ENCODE measurements around the gene PAK6.

PAK6 gene

GRCh38 chr15:40254452-40254851, 15.6 kb downstream of the PAK6 start:
- H3K9ac ChIP-seq (ENCODE audit: low read length) = no peak overlapping the region
- 98% methylated on average over 3 of the region's 3 CpGs for WGBS
- no peak overlapping the region for H2AK5ac ChIP-seq (ENCODE audit: low read length, severe bottlenecking)

GRCh38 chr15:40255033-40255432, 16.2 kb downstream of the PAK6 start:
- peaks cover 47% of the 10 kb centered on the region for H3K4me1 ChIP-seq (ENCODE audit: control insufficient read depth, insufficient read depth, low read depth, low read length)
- no peak overlapping the region for H2BK15ac ChIP-seq (ENCODE audit: low read depth, poor library complexity, severe bottlenecking)

More at GRCh38 chr15:40254452-40254851, 15.6 kb downstream of the PAK6 start:
- H2BK5ac ChIP-seq (ENCODE audit: low read depth, low read length, poor library complexity, severe bottlenecking) = no peak overlapping the region
- H3K18ac ChIP-seq (ENCODE audit: low read depth in 1 of 2, low read length in 2 of 2) = no peak overlapping the region
- H3K14ac ChIP-seq (ENCODE audit: low read length in 2 of 2) = no peak overlapping the region
- H2BK120ac ChIP-seq (ENCODE audit: low read depth, low read length) = no peak overlapping the region
- no peak overlapping the region for H4K91ac ChIP-seq (ENCODE audit: low read length)
- peaks cover 0 to 63% of the 10 kb centered on the region in 2 experiments for H3K27me3 ChIP-seq (ENCODE audit: control insufficient read depth in 1 of 2, insufficient read depth in 1 of 2, low read length in 2 of 2)
- H3K4me3 ChIP-seq (ENCODE audit: insufficient read depth in 1 of 2, low read depth in 1 of 2, low read length in 2 of 2) = no peak overlapping the region
- H2BK15ac ChIP-seq (ENCODE audit: low read depth, poor library complexity, severe bottlenecking) = no peak overlapping the region
- no peak overlapping the region for H2BK12ac ChIP-seq (ENCODE audit: low read length in 2 of 2)
- H3K4me2 ChIP-seq (ENCODE audit: low read length, poor library complexity, severe bottlenecking) = no peak overlapping the region
- DNase-seq = no peak
- peaks cover 1% of the 10 kb centered on the region for H3K79me1 ChIP-seq (replicated peaks; ENCODE audit: low read length, poor library complexity, severe bottlenecking)
- no peak overlapping the region for H3K4ac ChIP-seq (ENCODE audit: low read depth in 1 of 2, low read length in 2 of 2)
- H4K8ac ChIP-seq (ENCODE audit: low read length) = no peak overlapping the region
- peaks cover 52% of the 10 kb centered on the region for H3K4me1 ChIP-seq (ENCODE audit: control insufficient read depth, insufficient read depth, low read depth, low read length)
- no peak overlapping the region for H3K23ac ChIP-seq (ENCODE audit: low read length in 2 of 2)
- H3K27ac ChIP-seq (ENCODE audit: low read length, poor library complexity, severe bottlenecking) = no peak overlapping the region
- no peak overlapping the region for H2AFZ ChIP-seq (ENCODE audit: low read depth, low read length)
- no peaks in the 10 kb centered on the region for H3K9me3 ChIP-seq (ENCODE audit: control insufficient read depth, low read length)
- H3K36me3 ChIP-seq (ENCODE audit: control insufficient read depth in 1 of 2, insufficient read depth in 2 of 2, low read depth in 1 of 2, low read length in 2 of 2) = no peaks in the 10 kb centered on the region

GRCh38 chr15:40256638-40257235, 17.9 kb downstream of the PAK6 start:
- H4K8ac ChIP-seq (ENCODE audit: low read length) = peak overlapping the region; percentile 53
- H3K4ac ChIP-seq (ENCODE audit: low read depth in 1 of 2, low read length in 2 of 2) = peak overlapping the region; percentile 44 to 59
- H3K4me3 ChIP-seq (ENCODE audit: insufficient read depth in 1 of 2, low read depth in 1 of 2, low read length in 2 of 2) = no peak overlapping the region
- H3K14ac ChIP-seq (ENCODE audit: low read length in 2 of 2) = no peak overlapping the region
- peaks cover 0 to 51% of the 10 kb centered on the region in 2 experiments for H3K27me3 ChIP-seq (ENCODE audit: control insufficient read depth in 1 of 2, insufficient read depth in 1 of 2, low read length in 2 of 2)
- H3K9me3 ChIP-seq (ENCODE audit: control insufficient read depth, low read length) = no peaks in the 10 kb centered on the region
- H3K4me1 ChIP-seq (ENCODE audit: control insufficient read depth, insufficient read depth, low read depth, low read length) = peaks cover 42% of the 10 kb centered on the region
- no peak overlapping the region for H2AFZ ChIP-seq (ENCODE audit: low read depth, low read length)
- WGBS = 64% methylated on average over 17 of the region's 17 CpGs
- no peak overlapping the region for H2BK120ac ChIP-seq (ENCODE audit: low read depth, low read length)
- no peak overlapping the region for H2BK15ac ChIP-seq (ENCODE audit: low read depth, poor library complexity, severe bottlenecking)
- peak overlapping the region; percentile 95 for H2AK5ac ChIP-seq (ENCODE audit: low read length, severe bottlenecking)
- peak overlapping the region; percentile 72 for H4K91ac ChIP-seq (ENCODE audit: low read length)
- peak overlapping the region; percentile 48 to 55 for H3K18ac ChIP-seq (ENCODE audit: low read depth in 1 of 2, low read length in 2 of 2)
- H3K79me1 ChIP-seq (replicated peaks; ENCODE audit: low read length, poor library complexity, severe bottlenecking) = peaks cover 1% of the 10 kb centered on the region
- no peaks in the 10 kb centered on the region for H3K36me3 ChIP-seq (ENCODE audit: control insufficient read depth in 1 of 2, insufficient read depth in 2 of 2, low read depth in 1 of 2, low read length in 2 of 2)
- H3K4me2 ChIP-seq (ENCODE audit: low read length, poor library complexity, severe bottlenecking) = no peak overlapping the region
- peak; percentile 94 for DNase-seq
- H2BK5ac ChIP-seq (ENCODE audit: low read depth, low read length, poor library complexity, severe bottlenecking) = no peak overlapping the region
- no peak overlapping the region for H3K23ac ChIP-seq (ENCODE audit: low read length in 2 of 2)
- no peak overlapping the region for H3K27ac ChIP-seq (ENCODE audit: low read length, poor library complexity, severe bottlenecking)
- peak overlapping the region in 1 of 2 experiments; percentile 70 for H2BK12ac ChIP-seq (ENCODE audit: low read length in 2 of 2)
- H3K9ac ChIP-seq (ENCODE audit: low read length) = no peak overlapping the region

More at GRCh38 chr15:40255033-40255432, 16.2 kb downstream of the PAK6 start:
- Histone ChIP-seq H3K18ac (ENCODE audit: low read depth in 1 of 2, low read length in 2 of 2) (no peak overlapping the region), H4K91ac (ENCODE audit: low read length) (peak overlapping the region; percentile 53), H4K8ac (ENCODE audit: low read length) (no peak overlapping the region), H2AFZ (ENCODE audit: low read depth, low read length) (no peak overlapping the region), H2BK5ac (ENCODE audit: low read depth, low read length, poor library complexity, severe bottlenecking) (no peak overlapping the region), H3K9me3 (ENCODE audit: control insufficient read depth, low read length) (no peaks in the 10 kb centered on the region), H2AK5ac (ENCODE audit: low read length, severe bottlenecking) (no peak overlapping the region), H3K23ac (ENCODE audit: low read length in 2 of 2) (no peak overlapping the region), H2BK120ac (ENCODE audit: low read depth, low read length) (no peak overlapping the region), H3K4me3 (ENCODE audit: insufficient read depth in 1 of 2, low read depth in 1 of 2, low read length in 2 of 2) (no peak overlapping the region), H3K27ac (ENCODE audit: low read length, poor library complexity, severe bottlenecking) (no peak overlapping the region), H3K79me1 (replicated peaks; ENCODE audit: low read length, poor library complexity, severe bottlenecking) (peaks cover 1% of the 10 kb centered on the region), H3K14ac (ENCODE audit: low read length in 2 of 2) (no peak overlapping the region), H3K4ac (ENCODE audit: low read depth in 1 of 2, low read length in 2 of 2) (no peak overlapping the region), H2BK12ac (ENCODE audit: low read length in 2 of 2) (no peak overlapping the region), H3K9ac (ENCODE audit: low read length) (no peak overlapping the region), H3K36me3 (ENCODE audit: control insufficient read depth in 1 of 2, insufficient read depth in 2 of 2, low read depth in 1 of 2, low read length in 2 of 2) (no peaks in the 10 kb centered on the region), H3K4me2 (ENCODE audit: low read length, poor library complexity, severe bottlenecking) (no peak overlapping the region), H3K27me3 (ENCODE audit: control insufficient read depth in 1 of 2, insufficient read depth in 1 of 2, low read length in 2 of 2) (peaks cover 0 to 59% of the 10 kb centered on the region in 2 experiments)
- no peak for DNase-seq
- 97% methylated on average over 4 of the region's 4 CpGs for WGBS

- peak overlapping the region in 1 of 2 experiments; percentile 61 for H3K23ac ChIP-seq (ENCODE audit: low read length in 2 of 2)
- peak overlapping the region; percentile 38 to 60 for H2BK12ac ChIP-seq (ENCODE audit: low read length in 2 of 2)
- H3K4ac ChIP-seq (ENCODE audit: low read depth in 1 of 2, low read length in 2 of 2) = peak overlapping the region in 1 of 2 experiments; percentile 6
- H3K4me3 ChIP-seq (ENCODE audit: insufficient read depth in 1 of 2, low read depth in 1 of 2, low read length in 2 of 2) = no peak overlapping the region
- peak overlapping the region; percentile 78 for H3K27ac ChIP-seq (ENCODE audit: low read length, poor library complexity, severe bottlenecking)
- H3K18ac ChIP-seq (ENCODE audit: low read depth in 1 of 2, low read length in 2 of 2) = peak overlapping the region; percentile 66 to 75
- 38% methylated on average over 9 of the region's 9 CpGs for WGBS
- H3K36me3 ChIP-seq (ENCODE audit: control insufficient read depth in 1 of 2, insufficient read depth in 2 of 2, low read depth in 1 of 2, low read length in 2 of 2) = no peaks in the 10 kb centered on the region
- no peaks in the 10 kb centered on the region for H3K9me3 ChIP-seq (ENCODE audit: control insufficient read depth, low read length)
- H2BK15ac ChIP-seq (ENCODE audit: low read depth, poor library complexity, severe bottlenecking) = peak overlapping the region; percentile 61
- peaks cover 1% of the 10 kb centered on the region for H3K79me1 ChIP-seq (replicated peaks; ENCODE audit: low read length, poor library complexity, severe bottlenecking)
- H3K4me2 ChIP-seq (ENCODE audit: low read length, poor library complexity, severe bottlenecking) = peak overlapping the region; percentile 19
- H3K27me3 ChIP-seq (ENCODE audit: control insufficient read depth in 1 of 2, insufficient read depth in 1 of 2, low read length in 2 of 2) = peaks cover 0 to 40% of the 10 kb centered on the region in 2 experiments
- H3K14ac ChIP-seq (ENCODE audit: low read length in 2 of 2) = peak overlapping the region; percentile 3 to 43
- no peak overlapping the region for H2BK5ac ChIP-seq (ENCODE audit: low read depth, low read length, poor library complexity, severe bottlenecking)
- DNase-seq = peak; percentile 72
- H4K8ac ChIP-seq (ENCODE audit: low read length) = peak overlapping the region; percentile 67
- peak overlapping the region; percentile 54 for H4K91ac ChIP-seq (ENCODE audit: low read length)
- H3K9ac ChIP-seq (ENCODE audit: low read length) = no peak overlapping the region
- H2AFZ ChIP-seq (ENCODE audit: low read depth, low read length) = no peak overlapping the region
- H3K4me1 ChIP-seq (ENCODE audit: control insufficient read depth, insufficient read depth, low read depth, low read length) = peaks cover 33% of the 10 kb centered on the region
- peak overlapping the region; percentile 95 for H2AK5ac ChIP-seq (ENCODE audit: low read length, severe bottlenecking)
- no peak overlapping the region for H2BK120ac ChIP-seq (ENCODE audit: low read depth, low read length)
Measured at GRCh38 chr15:40257656-40258450, 19.0 kb downstream of the PAK6 start.

Measured in mesenchymal stem cell (in vitro differentiated cells and primary cell).